ENCODE measurements around the gene SMAD3.
A peak's percentile ranks its signal among the peaks of the same experiment; 100 is the strongest.
"Not testable (repeated sequence)": the region's sequence is repeated elsewhere in the genome, so short reads cannot be mapped to it uniquely, and the experiment has no call there.

Gene SMAD3

GRCh38 chr15:67110958-67111864 lies 45.8 kb downstream of the SMAD3 start:
- DNase-seq (ENCODE audit: low read depth) = no peak

- no peak for DNase-seq (ENCODE audit: low read depth)
Observed at GRCh38 chr15:67114046-67114445, 48.6 kb downstream of the SMAD3 start.

- DNase-seq (ENCODE audit: low read depth) = no peak
Observed at GRCh38 chr15:67114846-67115585, 49.6 kb downstream of the SMAD3 start.

- no peak for DNase-seq (ENCODE audit: low read depth)
Observed at GRCh38 chr15:67115586-67115969, 50.2 kb downstream of the SMAD3 start.

- no peak for DNase-seq (ENCODE audit: low read depth)
Observed at GRCh38 chr15:67116742-67117141, 51.3 kb downstream of the SMAD3 start.

- DNase-seq (ENCODE audit: low read depth) = no peak
Observed at GRCh38 chr15:67117370-67117769, 52.0 kb downstream of the SMAD3 start.

- DNase-seq (ENCODE audit: low read depth) = no peak
Observed at GRCh38 chr15:67118808-67119207, 53.4 kb downstream of the SMAD3 start.

- DNase-seq (ENCODE audit: low read depth) = no peak
Observed at GRCh38 chr15:67119238-67119846, 53.9 kb downstream of the SMAD3 start.

GRCh38 chr15:67120009-67120838 lies 54.8 kb downstream of the SMAD3 start:
- DNase-seq (ENCODE audit: low read depth) = no peak

GRCh38 chr15:67120839-67121643 lies 55.6 kb downstream of the SMAD3 start:
- peak; percentile 82 for DNase-seq (ENCODE audit: low read depth)

GRCh38 chr15:67121644-67122605 lies 56.5 kb downstream of the SMAD3 start:
- DNase-seq (ENCODE audit: low read depth) = no peak

- DNase-seq (ENCODE audit: low read depth) = not testable (repeated sequence)
Observed at GRCh38 chr15:67122816-67123215, 57.4 kb downstream of the SMAD3 start.

- not testable (repeated sequence) for DNase-seq (ENCODE audit: low read depth)
Observed at GRCh38 chr15:67123291-67123690, 57.9 kb downstream of the SMAD3 start.

- DNase-seq (ENCODE audit: low read depth) = no peak
Observed at GRCh38 chr15:67124111-67124510, 58.7 kb downstream of the SMAD3 start.

GRCh38 chr15:67124911-67125588 lies 59.6 kb downstream of the SMAD3 start:
- DNase-seq (ENCODE audit: low read depth) = no peak

GRCh38 chr15:67125589-67126502 lies 60.4 kb downstream of the SMAD3 start:
- no peak for DNase-seq (ENCODE audit: low read depth)

- DNase-seq (ENCODE audit: low read depth) = no peak
Observed at GRCh38 chr15:67126551-67127330, 61.3 kb downstream of the SMAD3 start.

Measured in activated T-cell treated with anti-CD3 and anti-CD28 coated beads for 24 hours (primary cell).